GM23248 (cell line): ENCODE results near the gene SPTB. TPM values are rescaled to one million over a fixed set of nuclear protein-coding genes. Genes with fewer than 3 reads are reported as not detected.

Source experiments
- DNase-seq: peaks from one replicate; pipeline ENCODE4 v3.0.0-alpha.2; 2015
- H2AFZ ChIP-seq: fragments of 200-600 bp; sonication (generic); 2 replicates; pipeline ENCODE4 v1.6.1; 2016; ENCODE audit warnings: antibody characterized with exemption
- H3F3A ChIP-seq: fragments of 200-600 bp; sonication (generic); 2 replicates; pipeline ENCODE4 v1.6.1; 2016; ENCODE audit warnings: mild to moderate bottlenecking, antibody characterized with exemption, mixed run types; ENCODE audit not compliant: insufficient read depth
- H3K27ac ChIP-seq: fragments of 200-600 bp; sonication (generic); 2 replicates; pipeline ENCODE4 v1.5.1; 2016; ENCODE audit warnings: mild to moderate bottlenecking
- H3K27me3 ChIP-seq: fragments of 200-600 bp; sonication (generic); replicated peaks from 2 replicates; pipeline ENCODE4 v1.6.1; 2016; ENCODE audit warnings: mild to moderate bottlenecking; ENCODE audit not compliant: insufficient read depth
- H3K36me3 ChIP-seq: fragments of 200-600 bp; sonication (generic); 2 replicates; pipeline ENCODE4 v1.6.1; 2016; ENCODE audit warnings: low read depth, mild to moderate bottlenecking
- H3K4me1 ChIP-seq: fragments of 200-600 bp; sonication (generic); 2 replicates; pipeline ENCODE4 v1.6.1; 2016; ENCODE audit warnings: mild to moderate bottlenecking; ENCODE audit not compliant: insufficient read depth
- H3K4me2 ChIP-seq: fragments of 200-600 bp; sonication (generic); one replicate; pipeline ENCODE4 v1.6.1; 2016; ENCODE audit warnings: mild to moderate bottlenecking; ENCODE audit not compliant: unreplicated experiment
- H3K4me3 ChIP-seq: fragments of 200-600 bp; sonication (generic); 2 replicates; pipeline ENCODE4 v1.5.1; 2016; ENCODE audit warnings: mild to moderate bottlenecking
- H3K79me2 ChIP-seq: fragments of 200-600 bp; sonication (generic); 2 replicates; pipeline ENCODE4 v1.6.1; 2016; ENCODE audit warnings: mild to moderate bottlenecking; ENCODE audit not compliant: insufficient read depth
- H3K9ac ChIP-seq: fragments of 200-600 bp; sonication (generic); 2 replicates; pipeline ENCODE4 v1.6.1; 2016; ENCODE audit warnings: mild to moderate bottlenecking
- H3K9me2 ChIP-seq: fragments of 200-600 bp; sonication (generic); 2 replicates; pipeline ENCODE4 v1.6.1; 2016; ENCODE audit warnings: mixed run types, mild to moderate bottlenecking, moderate library complexity; ENCODE audit not compliant: insufficient read depth
- H3K9me3 ChIP-seq: fragments of 200-600 bp; sonication (generic); one replicate; pipeline ENCODE4 v1.6.1; 2017; ENCODE audit warnings: low read depth
- H4K20me1 ChIP-seq: fragments of 200-600 bp; sonication (generic); 2 replicates; pipeline ENCODE4 v1.6.0; 2016; ENCODE audit not compliant: insufficient read depth
- EZH2 ChIP-seq: fragments of 200-600 bp; sonication (generic); IDR thresholded peaks from 2 replicates; pipeline ENCODE4 v1.6.1; 2018; ENCODE audit warnings: antibody characterized with exemption, mild to moderate bottlenecking; ENCODE audit not compliant: insufficient read depth, poor library complexity, severe bottlenecking
- EZH2phosphoT487 ChIP-seq: fragments of 200-600 bp; sonication (generic); IDR thresholded peaks from 2 replicates; pipeline ENCODE4 v1.6.1; 2018; ENCODE audit warnings: antibody characterized with exemption, moderate library complexity, mild to moderate bottlenecking, low read depth; ENCODE audit not compliant: insufficient read depth
- WGBS, 2 experiments: methylation state at CpG; one replicate each; pipeline ENCODE4 v1.1.6; 2015 to 2017; ENCODE audit warnings: low lambda C conversion rate in 2 of 2, low coverage in 1 of 2; ENCODE audit errors: missing lambda C conversion rate in 2 of 2; 5-methylcytosine and 5-hydroxymethylcytosine counted together
- in situ Hi-C: fragments of 300-500 bp; cut with MboI; formaldehyde crosslinking; loops from 2 replicates; pipeline ENCODE4 v1.15.0; 2020
- polyA plus RNA-seq: library from polyadenylated mRNA; unstranded; fragments of >200 nt; fragmentation: Nextera tagmentation; extraction: Ambion mirVana; gene quantifications from 2 replicates; pipeline ENCODE4 v1.2.1, GENCODE V29; 2016
- total RNA-seq: library from RNA; depleted of rRNA; stranded (reverse); fragments of >200 nt; shearing (Covaris generic); gene quantifications from 2 replicates; pipeline ENCODE4 v1.2.3, GENCODE V29; 2014

The SPTB gene
- total and polyA plus RNA-seq, 2 experiments from 2014 or later = 0.06 to 0.11 TPM

DNA sequence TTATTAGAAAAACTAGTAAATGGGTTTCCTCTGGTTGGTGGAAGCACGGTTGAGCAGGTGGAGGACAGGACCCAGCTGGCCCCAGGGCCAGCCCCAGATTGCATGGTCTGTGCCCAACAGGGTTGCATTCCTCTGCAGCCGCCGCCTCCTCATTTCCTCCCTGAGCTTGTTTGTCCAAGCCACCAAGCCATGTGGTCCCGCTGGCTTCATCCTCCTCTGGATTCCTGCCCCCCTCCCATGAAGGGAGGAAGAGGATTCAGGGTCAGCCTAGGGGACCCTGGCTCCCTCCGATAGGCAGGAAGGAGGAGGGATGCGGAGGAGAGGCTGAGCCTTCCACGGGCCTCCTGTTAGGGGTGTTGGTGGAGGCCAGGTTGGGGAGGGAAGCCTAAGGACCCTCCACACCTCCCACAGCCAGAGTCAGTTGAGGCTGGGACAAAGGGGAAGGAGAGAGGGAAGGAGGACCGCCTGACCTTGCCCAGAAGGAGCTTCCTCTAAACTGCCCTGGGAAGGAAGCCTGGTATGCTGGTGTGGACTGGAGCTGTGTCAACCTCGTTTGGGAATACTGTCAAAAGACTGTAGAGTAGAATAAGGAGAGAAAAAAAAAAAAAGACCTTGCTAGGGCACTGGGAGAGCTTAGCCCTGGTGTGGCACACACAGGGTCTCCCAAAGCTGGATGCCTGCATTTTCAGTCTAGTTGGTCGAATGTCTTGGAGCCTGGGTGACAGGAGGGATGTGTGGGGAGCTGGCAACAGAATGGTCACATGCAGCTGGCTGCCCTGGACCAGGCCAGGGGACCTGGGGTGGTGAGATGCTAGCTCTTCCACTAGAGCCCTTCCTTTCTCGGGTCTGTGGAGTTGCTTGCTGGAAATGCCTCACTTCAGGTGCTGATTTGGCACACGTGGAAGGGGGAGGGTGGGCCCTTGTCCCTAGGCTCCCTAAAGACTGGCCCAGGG is 133.1 kb downstream of the SPTB start:
- no peak overlapping the region for H2AFZ ChIP-seq
- H3K4me2 ChIP-seq = no peak overlapping the region
- 68 to 72% methylated on average over 12 of the region's 12 CpGs for WGBS, 2 experiments
- H3K9me2 ChIP-seq = no peaks in the 10 kb centered on the region
- no peaks in the 10 kb centered on the region for H3K27me3 ChIP-seq
- in situ Hi-C loops = no loop called here
- no peak for DNase-seq
- H3K36me3 ChIP-seq = no peaks in the 10 kb centered on the region
- H4K20me1 ChIP-seq = no peaks in the 10 kb centered on the region
- H3K27ac ChIP-seq = no peak overlapping the region
- H3K9ac ChIP-seq = no peak overlapping the region
- H3K9me3 ChIP-seq = no peaks in the 10 kb centered on the region
- H3K4me3 ChIP-seq = no peak overlapping the region
- H3F3A ChIP-seq = no peaks in the 10 kb centered on the region
- H3K4me1 ChIP-seq = no peaks in the 10 kb centered on the region
- TF ChIP-seq EZH2 = no peak
- no peaks in the 10 kb centered on the region for H3K79me2 ChIP-seq

DNA sequence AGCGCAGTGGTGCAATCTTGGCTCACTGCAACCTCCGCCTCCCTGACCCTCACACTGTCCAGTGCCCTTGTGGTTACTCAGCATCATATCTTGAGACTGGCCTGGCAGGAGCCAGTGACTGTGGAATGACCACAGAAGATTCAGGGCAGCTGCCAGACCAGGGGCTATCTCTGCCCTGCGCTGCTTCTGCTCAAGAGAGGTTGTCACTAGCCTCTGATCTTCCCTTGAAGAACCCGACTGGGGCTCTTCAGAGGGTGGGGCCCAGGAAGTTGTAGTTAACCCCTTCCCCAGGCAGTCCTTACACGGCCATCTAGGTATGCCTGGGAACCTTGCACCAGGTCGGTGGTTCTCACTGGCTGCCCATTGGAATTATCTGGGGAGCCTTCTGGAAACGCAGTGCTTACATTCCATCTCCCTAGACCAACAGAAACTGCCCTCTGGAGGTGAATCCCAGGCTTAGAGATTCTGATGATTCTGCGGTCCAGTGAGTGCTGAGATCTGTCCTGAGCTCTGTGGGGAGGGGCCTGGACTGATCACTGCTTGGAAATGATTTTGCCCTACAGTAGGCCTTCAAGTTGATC is 134.1 kb downstream of the SPTB start:
- Histone ChIP-seq H3K9me2 (no peaks in the 10 kb centered on the region), H3K4me2 (no peak overlapping the region), H3K27me3 (no peaks in the 10 kb centered on the region), H3K36me3 (no peaks in the 10 kb centered on the region), H4K20me1 (no peaks in the 10 kb centered on the region), H3K27ac (no peak overlapping the region), H3K79me2 (no peaks in the 10 kb centered on the region), H2AFZ (no peak overlapping the region), H3F3A (no peaks in the 10 kb centered on the region), H3K4me1 (no peaks in the 10 kb centered on the region), H3K9ac (no peak overlapping the region), H3K9me3 (no peaks in the 10 kb centered on the region), H3K4me3 (no peak overlapping the region)
- TF ChIP-seq EZH2phosphoT487 = no peak
- TF ChIP-seq EZH2 = no peak
- no peak for DNase-seq
- in situ Hi-C loops = no loop called here
- 81 to 82% methylated on average over 8 of the region's 8 CpGs for WGBS, 2 experiments

DNA sequence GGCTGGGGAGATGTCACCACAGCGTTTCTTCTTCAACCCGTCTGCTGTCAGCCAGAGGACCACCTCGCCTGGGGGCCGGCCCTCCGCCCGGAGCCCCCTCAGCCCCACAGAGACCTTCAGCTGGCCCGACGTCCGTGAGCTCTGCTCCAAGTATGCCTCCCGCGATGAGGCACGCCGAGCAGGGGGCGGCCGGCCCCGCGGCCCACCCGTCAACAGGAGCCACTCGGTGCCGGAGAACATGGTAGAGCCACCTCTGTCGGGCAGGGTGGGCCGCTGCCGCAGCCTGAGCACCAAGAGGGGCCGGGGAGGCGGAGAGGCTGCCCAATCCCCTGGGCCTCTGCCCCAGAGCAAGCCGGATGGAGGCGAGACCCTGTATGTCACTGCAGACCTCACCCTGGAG is 136.6 kb downstream of the SPTB start:
- Histone ChIP-seq H3K27ac (no peak overlapping the region), H4K20me1 (no peaks in the 10 kb centered on the region), H3F3A (no peaks in the 10 kb centered on the region), H3K79me2 (no peaks in the 10 kb centered on the region), H3K9ac (no peak overlapping the region), H3K4me3 (no peak overlapping the region), H3K27me3 (no peaks in the 10 kb centered on the region), H2AFZ (no peak overlapping the region), H3K9me2 (no peaks in the 10 kb centered on the region), H3K4me1 (no peaks in the 10 kb centered on the region), H3K9me3 (no peaks in the 10 kb centered on the region), H3K4me2 (no peak overlapping the region), H3K36me3 (no peaks in the 10 kb centered on the region)
- 94 to 96% methylated on average over 6 to 25 of the region's 27 CpGs for WGBS, 2 experiments
- in situ Hi-C loops = no loop called here
- no peak for DNase-seq
- TF ChIP-seq EZH2 (no peak), EZH2phosphoT487 (no peak)

DNA sequence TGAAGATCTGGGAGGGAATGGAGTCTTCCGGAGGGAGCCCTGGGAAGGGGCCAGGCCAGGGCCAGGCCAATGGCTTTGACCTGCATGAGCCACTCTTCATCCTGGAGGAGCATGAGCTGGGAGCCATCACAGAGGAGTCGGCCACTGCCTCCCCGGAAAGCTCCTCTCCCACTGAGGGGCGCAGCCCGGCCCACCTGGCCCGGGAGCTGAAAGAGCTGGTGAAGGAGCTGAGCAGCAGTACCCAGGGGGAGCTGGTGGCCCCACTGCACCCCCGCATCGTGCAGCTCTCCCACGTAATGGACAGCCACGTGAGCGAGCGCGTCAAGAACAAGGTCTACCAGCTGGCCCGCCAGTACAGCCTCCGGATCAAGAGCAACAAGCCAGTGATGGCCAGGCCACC is 137.7 kb downstream of the SPTB start:
- Histone ChIP-seq H3K27me3 (no peaks in the 10 kb centered on the region), H4K20me1 (no peaks in the 10 kb centered on the region), H3K36me3 (no peaks in the 10 kb centered on the region), H3K4me2 (no peak overlapping the region), H3K9me3 (no peaks in the 10 kb centered on the region), H3K9ac (no peak overlapping the region), H3K27ac (no peak overlapping the region), H3K4me3 (no peak overlapping the region), H3F3A (no peaks in the 10 kb centered on the region), H2AFZ (no peak overlapping the region), H3K4me1 (no peaks in the 10 kb centered on the region), H3K79me2 (no peaks in the 10 kb centered on the region), H3K9me2 (no peaks in the 10 kb centered on the region)
- no peak for DNase-seq
- in situ Hi-C loops = no loop called here
- 91 to 93% methylated on average over 15 of the region's 15 CpGs for WGBS, 2 experiments
- TF ChIP-seq EZH2phosphoT487 (no peak), EZH2 (no peak)
